Activated T-cell treated with anti-CD3 and anti-CD28 coated beads, Interleukin-2, amount 50 U/mL, for 1 hour (primary cell): Measurements from ENCODE around the gene FNDC3B.

Source experiments
- DNase-seq: peaks from one replicate; pipeline ENCODE4 v3.0.0-alpha.2; 2020

The FNDC3B gene

GRCh38 chr3:172097585-172097984 is 58.2 kb downstream of the FNDC3B start:
- DNase-seq = no peak

DNA sequence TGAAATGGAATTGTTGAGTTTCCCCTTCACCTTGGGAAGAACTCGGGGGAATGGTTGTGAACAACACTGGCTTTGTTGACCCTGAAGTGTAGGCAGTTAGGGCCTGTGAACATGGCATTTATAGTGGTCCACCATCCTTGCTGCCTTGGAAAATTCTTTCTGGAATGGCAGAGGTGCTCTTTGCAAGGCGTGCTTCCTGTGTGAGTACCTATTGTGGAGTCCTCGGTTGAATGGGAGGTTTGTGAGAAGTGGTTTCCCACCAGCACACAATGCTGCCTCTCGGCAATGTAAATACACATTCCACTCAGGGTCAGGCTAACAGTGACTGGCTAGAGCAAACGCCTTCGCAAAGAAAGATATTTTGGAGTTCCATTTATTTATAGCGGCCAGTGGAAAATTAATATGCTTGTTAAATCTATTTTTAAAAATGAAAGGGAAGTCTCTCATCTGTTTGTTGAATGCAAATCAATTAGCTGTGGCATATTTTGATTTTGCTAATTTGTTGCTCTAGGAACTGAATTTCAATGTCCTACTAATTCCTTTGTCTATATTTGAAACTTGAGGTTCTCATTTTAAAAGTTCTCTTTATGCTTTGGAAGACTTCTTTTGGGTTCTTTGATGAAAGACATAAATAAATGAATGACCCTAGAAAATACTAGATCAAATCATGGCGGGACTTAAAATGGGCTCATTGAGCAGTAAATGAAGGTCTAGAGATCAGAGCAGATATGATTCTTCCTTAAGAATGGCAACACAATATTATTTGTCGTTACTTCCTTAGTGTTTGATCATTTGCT is 59.5 kb downstream of the FNDC3B start:
- no peak for DNase-seq

GRCh38 chr3:172099495-172099808 is 60.1 kb downstream of the FNDC3B start:
- DNase-seq = no peak

DNA sequence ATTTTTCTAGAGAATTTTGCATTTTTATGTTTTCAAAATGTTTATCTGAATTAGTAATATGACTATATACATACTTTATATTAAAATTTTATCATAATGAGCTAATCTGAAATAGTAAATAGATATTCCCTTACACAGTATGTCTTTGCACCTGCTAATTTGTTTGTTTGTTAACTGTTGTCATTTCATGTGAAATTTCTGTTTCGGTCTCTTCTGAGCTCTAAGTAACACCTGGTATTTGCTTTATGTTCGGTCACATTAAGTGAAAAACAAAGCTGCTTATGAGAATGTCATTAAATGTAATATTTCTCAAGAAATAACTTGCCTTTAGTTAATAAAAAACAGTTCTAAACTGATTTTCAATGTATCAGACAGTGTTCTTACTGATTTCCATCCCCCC is 61.1 kb downstream of the FNDC3B start:
- DNase-seq = no peak

DNA sequence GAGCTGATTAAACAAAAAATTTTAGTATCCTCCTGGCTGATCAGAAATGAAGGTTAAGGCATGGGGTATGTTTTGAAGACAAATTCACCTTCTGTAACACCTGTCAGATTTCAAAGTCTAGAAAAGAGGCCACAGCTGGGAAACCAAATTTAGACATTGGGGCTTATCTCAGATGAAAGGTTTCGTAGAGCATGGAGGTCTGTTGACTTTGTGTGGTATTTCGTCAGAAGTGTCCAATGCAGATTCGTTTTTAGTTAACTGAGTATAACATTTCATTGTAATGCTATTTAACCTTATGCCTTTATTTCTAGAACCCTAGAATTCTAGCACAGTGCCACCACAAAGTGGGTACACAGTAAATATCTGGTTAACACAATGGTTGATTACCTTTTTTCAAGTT is 61.7 kb downstream of the FNDC3B start:
- DNase-seq = no peak

GRCh38 chr3:172102123-172102882 is 62.9 kb downstream of the FNDC3B start:
- peak; percentile 38 for DNase-seq

DNA sequence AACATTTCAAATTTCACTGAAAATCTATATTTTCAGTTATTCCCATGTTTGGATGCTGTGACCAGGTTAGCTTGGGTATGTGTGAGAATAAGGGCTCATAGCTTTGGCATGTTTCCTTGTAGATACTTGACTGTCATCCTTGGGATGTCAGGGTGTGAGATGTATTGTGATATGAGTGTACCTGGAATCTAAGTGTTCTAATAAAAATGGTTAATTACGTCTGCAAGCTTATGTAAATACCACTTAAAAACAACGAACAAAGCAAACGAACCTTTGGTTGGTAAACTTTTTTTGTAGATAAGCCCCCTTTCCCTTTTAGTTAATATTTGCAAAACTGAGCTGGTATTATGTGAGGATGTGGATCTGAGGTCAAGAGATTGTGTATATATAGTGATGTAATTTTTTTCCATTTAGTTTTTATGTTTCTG is 63.5 kb downstream of the FNDC3B start:
- no peak for DNase-seq

DNA sequence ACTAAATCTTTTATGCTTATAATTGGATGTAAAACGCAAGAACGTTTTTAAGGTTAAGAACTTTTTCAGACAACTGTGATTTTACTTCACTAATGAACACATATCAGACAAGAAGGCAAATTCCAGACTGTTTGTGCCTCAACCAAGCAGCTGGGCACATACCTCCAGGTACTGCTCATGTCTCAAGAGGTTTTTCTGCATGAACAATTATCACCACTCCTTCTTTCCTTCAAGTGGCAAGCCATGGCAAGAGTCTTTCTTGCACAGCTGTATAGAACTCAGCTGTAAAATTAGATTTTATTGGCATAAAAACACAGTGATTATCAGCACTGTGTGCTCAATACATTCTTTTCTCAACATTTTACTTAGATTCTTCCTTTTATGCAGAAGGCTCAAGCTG is 64.3 kb downstream of the FNDC3B start:
- no peak for DNase-seq

DNA sequence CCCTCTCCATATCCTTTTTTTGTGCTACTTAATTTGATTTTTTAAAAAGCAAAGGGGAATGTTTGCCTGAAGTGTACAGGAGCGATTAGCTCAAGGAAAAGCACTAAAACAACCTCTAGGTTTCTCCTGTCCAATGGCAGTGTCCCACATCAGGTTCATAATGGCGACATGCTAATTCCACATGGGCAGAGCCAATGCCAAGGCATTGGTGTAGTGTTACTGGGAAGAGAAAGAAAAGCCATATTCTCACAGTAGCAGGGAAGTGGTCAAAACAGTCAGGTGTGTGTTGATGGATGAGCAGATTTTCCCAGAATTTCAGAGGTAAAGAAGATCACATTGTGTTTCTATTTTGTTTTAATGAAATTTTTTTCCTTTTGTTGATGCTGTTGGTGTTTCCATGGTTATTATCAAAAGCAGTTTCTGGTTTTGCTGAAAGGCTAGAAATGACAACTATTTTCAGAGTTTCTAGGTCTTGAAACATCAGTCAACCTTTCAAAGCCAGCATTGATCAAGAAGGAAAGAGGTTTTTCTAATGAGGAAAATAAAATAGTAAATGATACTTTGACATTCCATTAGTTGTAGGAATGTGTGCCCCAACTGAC is 65.2 kb downstream of the FNDC3B start:
- DNase-seq = no peak

GRCh38 chr3:172106037-172106954 is 66.9 kb downstream of the FNDC3B start:
- DNase-seq = no peak

DNA sequence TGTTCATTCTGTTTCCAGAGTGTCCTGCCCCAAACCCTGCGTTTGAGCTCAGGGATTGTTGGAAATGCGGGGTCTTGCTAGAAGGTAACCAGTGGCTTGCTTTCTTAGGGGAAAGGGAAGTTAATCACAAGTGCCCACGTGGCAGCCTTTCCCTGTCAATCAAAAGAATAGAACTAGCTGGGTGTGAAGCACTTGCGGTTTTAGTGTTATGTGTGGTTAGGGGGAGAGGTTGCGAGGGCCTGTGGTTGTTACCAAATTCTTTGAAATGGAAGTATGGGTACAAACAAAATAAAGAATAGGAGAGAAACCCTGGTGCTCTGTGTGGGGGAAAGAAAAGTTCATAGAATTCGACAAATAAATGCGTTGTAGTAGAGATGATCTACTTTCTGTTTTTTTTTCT is 67.6 kb downstream of the FNDC3B start:
- peak; percentile 47 for DNase-seq

DNA sequence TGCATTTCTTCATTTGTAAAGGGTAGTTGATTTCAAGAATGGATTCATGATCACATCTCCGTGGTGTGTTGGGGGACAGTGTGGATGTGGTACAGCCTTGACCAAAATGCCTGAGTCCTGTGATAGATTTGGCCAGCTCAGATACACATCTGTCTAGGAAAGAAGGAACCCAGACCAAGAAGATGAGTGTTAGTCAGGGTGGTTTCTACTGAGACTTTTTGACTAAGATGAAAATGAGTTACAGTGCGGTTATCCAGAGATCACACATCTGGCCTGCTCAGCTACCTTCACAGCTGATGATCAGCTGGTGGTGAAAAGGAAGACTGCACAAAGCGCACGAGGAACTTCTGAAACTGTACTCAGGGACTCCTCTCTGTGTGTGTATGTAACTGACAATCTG is 68.0 kb downstream of the FNDC3B start:
- peak; percentile 36 for DNase-seq

DNA sequence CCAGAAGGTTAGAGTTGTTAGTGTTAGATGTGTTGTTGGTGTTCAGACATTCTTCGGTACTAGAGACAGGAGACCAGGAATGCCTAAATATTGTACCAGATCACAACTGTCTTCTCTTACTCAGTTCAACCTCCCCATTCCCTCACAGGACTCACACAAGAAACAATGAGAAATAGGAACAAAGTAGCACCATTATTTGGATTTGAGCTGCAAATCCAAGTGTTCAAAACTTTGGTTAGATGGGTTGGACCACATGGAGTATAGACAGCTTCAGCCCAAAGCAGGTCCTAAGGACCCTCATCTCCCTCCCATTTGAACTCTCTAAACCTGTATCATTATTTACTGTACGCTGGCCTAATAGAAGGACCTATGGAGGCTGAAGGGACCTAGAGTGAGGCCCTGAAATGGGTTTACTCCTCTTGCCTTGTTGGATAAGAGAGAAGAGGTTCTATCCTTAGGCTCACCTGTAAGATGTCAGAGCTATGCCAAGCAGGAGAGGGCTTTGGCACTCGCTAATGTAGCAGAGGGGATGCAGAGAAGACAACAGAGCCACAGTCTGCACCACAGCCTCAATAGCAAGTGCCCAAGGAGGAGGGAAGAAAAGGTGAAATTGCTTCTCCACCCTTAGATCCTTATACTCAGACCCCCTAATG is 70.9 kb downstream of the FNDC3B start:
- no peak for DNase-seq

- no peak for DNase-seq
Measured at GRCh38 chr3:172111163-172111562, 71.8 kb downstream of the FNDC3B start.

GRCh38 chr3:172112078-172112733 is 72.8 kb downstream of the FNDC3B start:
- DNase-seq = no peak

- DNase-seq = no peak
Measured at GRCh38 chr3:172112734-172113120, 73.3 kb downstream of the FNDC3B start.

DNA sequence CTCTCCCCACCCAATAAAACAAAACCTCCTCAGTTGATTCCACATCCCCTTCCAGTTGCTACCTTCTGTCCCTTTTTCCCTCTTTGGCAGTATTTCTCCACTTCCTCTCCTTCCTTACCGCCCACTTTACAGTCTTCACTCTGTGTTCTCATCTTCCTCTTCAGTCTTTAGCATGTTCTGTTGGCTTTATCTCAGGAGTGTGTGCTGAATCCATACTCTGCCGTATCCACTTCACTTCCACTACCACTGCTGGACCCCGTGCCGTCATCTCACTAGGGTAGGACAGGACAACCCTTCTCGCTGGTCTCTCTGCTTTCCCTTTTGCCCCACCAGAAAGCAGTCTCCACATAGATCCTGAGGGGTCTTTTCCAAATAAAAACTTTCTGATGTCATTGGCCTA is 74.3 kb downstream of the FNDC3B start:
- DNase-seq = no peak

DNA sequence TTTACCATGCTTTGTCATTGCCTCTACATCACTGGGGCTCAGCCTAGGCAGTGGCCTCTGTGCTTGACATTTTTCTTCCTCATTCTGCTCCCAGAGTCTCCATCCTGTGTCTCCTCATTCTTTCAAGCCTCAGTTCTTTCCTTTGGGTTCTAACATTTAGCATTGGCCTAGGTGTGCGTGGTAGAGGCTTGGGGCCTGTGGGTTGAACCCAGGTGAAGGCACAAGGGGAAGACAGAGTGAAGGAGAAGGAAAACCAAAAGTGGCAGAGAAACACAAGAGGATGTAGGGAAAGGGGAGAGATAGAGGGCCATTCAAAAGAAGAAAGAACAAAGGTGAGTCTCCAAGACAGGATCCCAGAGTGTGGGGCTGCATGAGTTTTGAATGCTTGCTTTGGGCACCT is 75.7 kb downstream of the FNDC3B start:
- DNase-seq = no peak

GRCh38 chr3:172115787-172116186 is 76.4 kb downstream of the FNDC3B start:
- no peak for DNase-seq

- DNase-seq = no peak
Measured at GRCh38 chr3:172118019-172118418, 78.6 kb downstream of the FNDC3B start.

DNA sequence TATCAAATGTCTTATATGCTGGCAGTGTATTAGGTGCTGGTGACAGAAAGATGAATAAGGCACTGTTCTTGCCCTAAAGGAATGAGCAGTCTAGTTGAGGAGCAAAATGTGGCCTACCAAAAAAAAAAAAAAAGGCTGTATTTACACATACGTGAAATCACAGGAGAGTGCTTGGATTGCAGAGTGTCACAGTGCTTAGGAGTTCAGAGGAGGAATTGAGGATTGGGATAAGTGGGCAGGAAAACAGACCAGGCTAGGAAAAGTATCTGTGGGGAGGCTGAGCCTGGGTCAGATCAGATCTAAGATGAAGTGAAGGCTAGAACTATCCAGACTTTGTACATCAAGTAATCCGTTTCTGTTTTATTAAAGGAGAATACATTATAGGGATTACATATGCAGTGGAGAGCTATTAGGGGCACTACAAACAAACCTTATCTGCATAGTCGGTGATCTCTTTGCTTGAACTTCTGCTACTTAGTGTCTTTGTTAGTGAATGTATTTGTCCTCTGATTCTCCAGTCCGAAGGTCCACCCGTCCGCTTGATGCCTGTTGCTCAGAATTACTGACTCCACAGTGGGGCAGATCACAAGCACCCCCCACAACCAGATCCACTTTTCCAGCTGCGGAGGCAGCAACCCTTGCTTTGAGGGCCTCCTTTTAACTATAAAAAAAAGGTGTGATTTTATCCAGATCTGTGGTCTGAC is 80.0 kb downstream of the FNDC3B start:
- DNase-seq = no peak
